ENCODE data around the gene RRAGB.

DNA sequence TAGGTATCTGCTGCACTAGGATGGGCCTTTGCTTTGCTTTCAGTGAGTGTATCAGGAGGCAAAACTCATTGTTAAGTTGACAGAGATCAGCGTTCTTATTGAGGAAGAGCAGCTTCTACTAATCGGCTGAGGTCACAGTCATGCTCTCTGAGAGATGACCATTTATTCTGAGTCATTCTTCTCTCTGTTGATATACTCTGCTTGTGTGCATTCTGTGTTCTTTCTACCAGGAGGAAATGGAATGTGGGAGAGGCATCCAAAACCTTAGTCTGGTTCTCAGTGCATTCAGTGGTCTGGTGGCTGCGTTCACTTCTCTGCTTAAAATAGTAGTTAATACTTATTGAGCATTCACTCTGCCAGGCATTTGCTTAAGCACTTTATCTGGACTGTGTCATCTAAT lies 66.2 kb downstream of the RRAGB start:
- TF ChIP-seq, protein P1, sequence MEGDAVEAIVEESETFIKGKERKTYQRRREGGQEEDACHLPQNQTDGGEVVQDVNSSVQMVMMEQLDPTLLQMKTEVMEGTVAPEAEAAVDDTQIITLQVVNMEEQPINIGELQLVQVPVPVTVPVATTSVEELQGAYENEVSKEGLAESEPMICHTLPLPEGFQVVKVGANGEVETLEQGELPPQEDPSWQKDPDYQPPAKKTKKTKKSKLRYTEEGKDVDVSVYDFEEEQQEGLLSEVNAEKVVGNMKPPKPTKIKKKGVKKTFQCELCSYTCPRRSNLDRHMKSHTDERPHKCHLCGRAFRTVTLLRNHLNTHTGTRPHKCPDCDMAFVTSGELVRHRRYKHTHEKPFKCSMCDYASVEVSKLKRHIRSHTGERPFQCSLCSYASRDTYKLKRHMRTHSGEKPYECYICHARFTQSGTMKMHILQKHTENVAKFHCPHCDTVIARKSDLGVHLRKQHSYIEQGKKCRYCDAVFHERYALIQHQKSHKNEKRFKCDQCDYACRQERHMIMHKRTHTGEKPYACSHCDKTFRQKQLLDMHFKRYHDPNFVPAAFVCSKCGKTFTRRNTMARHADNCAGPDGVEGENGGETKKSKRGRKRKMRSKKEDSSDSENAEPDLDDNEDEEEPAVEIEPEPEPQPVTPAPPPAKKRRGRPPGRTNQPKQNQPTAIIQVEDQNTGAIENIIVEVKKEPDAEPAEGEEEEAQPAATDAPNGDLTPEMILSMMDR (conservative IDR thresholded peaks at IDR 0.05; ENCODE audit: low read depth in 2 of 2): no peak
- no peak for TF ChIP-seq EZH2 (IDR thresholded peaks at IDR 0.05; ENCODE audit: low read depth, unreplicated experiment)
- no peak for TF ChIP-seq CREB1 (CRISPR knock-in tag; IDR thresholded peaks at IDR 0.05; ENCODE audit: low read depth)
